HFF-Myc (cell line): ENCODE data around the gene PTPRN2.
"Not testable (repeated sequence)": the region's sequence is repeated elsewhere in the genome, so short reads cannot be mapped to it uniquely, and the experiment has no call there.

ENCODE experiments used
- DNase-seq: peaks from one replicate; pipeline ENCODE4 v3.0.0-alpha.2; 2011; ENCODE audit warnings: low read depth; ENCODE audit errors: extremely low read depth
- H3K4me3 ChIP-seq: replicated peaks from 2 replicates; pipeline ENCODE4 v1.5.1; 2011; ENCODE audit warnings: low read depth, mild to moderate bottlenecking, control low read depth, low read length
- TF ChIP-seq, protein P1 (sequence below): IDR thresholded peaks from 2 replicates; pipeline ENCODE4 v1.5.1; 2012; ENCODE audit warnings: mild to moderate bottlenecking, low read depth, low read length, control low read depth; ENCODE audit errors: missing control alignments

Gene PTPRN2

DNA sequence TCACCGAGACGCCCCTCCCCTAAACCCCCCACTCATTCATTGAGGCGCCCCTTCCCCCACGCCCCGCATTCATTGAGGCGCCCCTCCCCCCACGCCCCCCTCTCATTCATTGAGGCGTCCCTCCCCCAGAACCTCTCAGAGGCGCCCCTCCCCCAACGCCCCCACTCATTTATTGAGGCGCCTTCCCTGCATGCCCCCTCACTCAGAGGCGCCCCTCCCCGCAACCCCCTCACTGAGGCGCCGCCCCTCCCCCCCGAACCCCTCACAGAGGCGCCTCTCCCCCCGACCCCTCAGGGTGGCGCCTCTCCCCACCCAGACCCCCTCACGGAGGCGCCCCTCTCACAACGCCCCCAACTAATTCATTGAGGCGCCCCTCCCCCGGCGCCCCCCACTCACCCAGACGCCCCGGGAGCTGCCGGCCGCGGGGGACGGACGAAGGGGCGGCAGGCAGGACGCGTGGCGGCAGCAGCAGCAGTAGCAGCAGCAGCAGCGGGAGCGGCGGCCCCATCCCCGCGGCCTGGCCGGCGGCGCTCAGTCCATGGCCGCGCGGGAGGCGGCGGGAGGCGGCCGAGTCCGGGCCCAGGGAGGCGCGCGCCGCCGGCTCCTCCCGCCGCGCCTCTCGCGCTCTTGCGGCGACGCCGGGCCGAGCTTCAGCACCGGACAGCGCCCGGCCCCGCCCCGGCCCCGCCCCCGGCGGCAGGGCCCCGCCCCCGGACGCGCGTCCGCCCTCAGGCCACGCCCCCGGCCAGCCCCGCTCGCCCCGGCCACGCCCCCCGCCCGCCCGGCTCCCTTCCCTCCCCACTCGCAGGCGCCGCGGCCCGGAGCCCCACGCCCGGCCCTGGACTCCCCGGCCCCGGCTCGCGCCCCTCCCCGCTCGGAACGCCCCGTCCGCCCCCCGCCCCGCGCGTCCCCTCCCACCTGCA lies at the start of gene PTPRN2:
Gene PTPRN2 (minus strand): TSS at position 662 of the 923 bp plus-strand sequence.
- TF ChIP-seq, protein P1, sequence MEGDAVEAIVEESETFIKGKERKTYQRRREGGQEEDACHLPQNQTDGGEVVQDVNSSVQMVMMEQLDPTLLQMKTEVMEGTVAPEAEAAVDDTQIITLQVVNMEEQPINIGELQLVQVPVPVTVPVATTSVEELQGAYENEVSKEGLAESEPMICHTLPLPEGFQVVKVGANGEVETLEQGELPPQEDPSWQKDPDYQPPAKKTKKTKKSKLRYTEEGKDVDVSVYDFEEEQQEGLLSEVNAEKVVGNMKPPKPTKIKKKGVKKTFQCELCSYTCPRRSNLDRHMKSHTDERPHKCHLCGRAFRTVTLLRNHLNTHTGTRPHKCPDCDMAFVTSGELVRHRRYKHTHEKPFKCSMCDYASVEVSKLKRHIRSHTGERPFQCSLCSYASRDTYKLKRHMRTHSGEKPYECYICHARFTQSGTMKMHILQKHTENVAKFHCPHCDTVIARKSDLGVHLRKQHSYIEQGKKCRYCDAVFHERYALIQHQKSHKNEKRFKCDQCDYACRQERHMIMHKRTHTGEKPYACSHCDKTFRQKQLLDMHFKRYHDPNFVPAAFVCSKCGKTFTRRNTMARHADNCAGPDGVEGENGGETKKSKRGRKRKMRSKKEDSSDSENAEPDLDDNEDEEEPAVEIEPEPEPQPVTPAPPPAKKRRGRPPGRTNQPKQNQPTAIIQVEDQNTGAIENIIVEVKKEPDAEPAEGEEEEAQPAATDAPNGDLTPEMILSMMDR: no peak
- H3K4me3 ChIP-seq: peak within 1 kb of the TSS; percentile 13; the same call in 1 of the 2 replicates
- DNase-seq: no peak

DNA sequence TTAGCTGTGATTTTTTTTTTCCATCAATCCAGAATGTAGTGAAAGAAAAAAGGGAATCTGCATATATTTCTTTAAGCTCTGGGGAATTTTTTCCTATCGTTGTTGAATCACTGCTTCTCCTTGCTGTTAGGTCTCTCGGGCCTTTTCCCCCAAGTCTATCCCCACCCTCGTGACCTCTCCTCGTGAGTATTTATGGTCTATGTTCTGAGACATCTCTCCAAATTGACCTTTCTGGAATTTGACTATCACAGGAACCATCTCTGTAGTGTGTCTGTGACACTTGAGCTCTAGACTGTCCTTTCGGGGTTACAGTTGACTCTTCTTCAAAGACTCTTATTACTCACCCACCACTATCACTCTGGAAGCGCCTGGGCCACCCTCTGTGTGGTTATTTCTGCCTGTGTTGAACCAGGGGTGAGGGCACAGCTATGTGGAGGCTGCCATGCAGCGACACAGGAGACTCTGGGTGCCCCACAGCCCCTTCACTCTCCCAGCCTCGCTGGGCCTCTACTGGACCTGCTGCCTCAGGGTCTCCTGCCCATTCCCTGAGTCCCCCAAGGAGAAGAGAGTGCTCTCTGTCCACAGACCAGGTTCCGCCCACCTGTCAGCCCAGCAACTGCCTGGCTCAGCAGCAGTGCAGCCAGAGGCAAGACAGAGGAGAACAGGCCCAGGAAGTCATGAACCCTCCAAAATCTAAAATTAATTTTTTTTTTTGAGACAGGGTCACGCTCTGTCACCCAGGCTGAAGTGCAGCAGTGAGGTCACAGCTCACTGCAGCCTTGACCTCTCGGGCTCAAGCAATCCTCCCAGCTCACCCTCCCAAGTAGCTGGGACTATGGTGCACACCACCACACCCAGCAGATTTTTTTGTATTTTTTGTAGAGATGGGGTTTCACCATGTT lies 45.7 kb upstream of the PTPRN2 start:
- no peak for DNase-seq
- H3K4me3 ChIP-seq: no peak overlapping the region
- TF ChIP-seq, protein P1: no peak

DNA sequence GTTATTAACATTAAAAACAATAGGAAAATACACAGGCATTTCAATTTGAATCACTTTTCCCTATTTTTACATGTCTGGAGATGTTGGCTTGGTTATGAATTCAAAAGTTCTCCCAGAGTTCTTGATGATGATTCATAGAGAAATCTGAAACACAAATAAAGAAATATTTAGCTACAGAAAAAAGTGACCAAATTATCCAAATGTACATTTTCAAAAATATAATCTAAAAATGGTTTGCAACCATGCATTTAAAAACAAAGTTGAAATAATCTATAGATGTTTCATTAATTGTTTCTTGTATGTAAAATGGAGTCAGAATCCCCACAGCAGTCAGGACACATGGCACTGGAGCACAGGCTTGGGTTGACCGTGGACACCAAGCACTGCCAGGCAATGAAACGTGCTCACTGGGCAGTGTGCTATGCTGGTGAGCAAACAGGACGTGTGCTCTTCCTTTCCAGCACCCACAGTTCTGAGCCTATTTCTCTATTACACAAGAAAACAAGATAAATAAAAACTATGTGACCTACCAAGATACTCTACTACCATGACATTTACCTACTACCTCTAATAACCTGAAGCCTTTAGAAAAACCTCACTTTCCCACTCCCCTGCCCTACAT lies 44.1 kb upstream of the PTPRN2 start:
- no peak for DNase-seq
- TF ChIP-seq, protein P1: no peak
- no peak overlapping the region for H3K4me3 ChIP-seq

DNA sequence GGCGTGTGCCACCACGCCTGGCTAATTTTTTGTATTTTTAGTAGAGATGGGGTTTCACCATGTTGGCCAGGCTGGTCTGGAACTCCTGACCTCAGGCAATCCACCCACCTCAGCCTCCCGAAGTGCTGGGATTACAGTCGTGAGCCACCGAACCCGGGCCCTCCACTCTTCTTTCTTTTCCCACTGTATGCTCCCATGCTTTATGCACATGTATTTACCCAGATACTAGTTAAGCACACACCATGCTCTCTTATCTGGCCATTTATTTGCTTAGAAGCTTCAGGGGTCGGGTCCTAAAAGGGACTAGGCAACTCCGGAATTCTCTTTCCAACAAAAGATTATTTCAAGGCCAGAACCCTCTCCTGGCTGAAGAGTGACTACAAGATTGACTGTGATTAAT lies 38.7 kb upstream of the PTPRN2 start:
- DNase-seq, H3K4me3 ChIP-seq: not testable (repeated sequence)

DNA sequence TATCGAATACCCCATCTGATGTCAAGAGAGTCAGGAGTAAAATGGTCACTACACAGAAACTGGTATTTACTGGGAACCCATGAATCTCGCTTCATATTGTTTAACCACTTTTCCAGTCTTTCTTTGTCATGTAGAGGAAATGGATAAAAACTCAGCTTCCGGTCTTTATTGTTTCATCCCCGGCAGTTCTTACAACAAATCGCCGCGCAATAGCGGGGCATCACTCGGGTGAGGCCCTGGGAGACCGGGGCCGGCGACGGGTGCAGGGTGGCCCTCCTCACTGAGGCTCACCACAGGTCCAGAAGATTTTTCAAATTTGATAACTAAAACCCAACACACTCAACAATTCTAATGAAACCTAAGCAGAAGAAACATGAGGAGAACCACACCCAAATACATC lies 35.6 kb upstream of the PTPRN2 start:
- DNase-seq: no peak
- TF ChIP-seq, protein P1: no peak
- H3K4me3 ChIP-seq: no peak overlapping the region

GRCh38 chr7:158620839-158621441 lies 33.3 kb upstream of the PTPRN2 start:
- TF ChIP-seq, protein P1: no peak
- DNase-seq: no peak
- no peak overlapping the region for H3K4me3 ChIP-seq
